Suprapubic skin (tissue), 4 donors: ENCODE results near the gene L3MBTL4. TPM values are rescaled to one million over a fixed set of nuclear protein-coding genes. Genes with fewer than 3 reads are reported as not detected.

Experiments
- DNase-seq, 2 donors: peaks; one replicate each; pipeline ENCODE4 v3.0.0-alpha.2; 2019; ENCODE audit warnings: low spot score in 2 of 2
- H3K27ac ChIP-seq: fragments of 200-600 bp; sonication (generic); one replicate; pipeline ENCODE4 v1.5.1; 2019
- H3K27me3 ChIP-seq: fragments of 200-600 bp; sonication (generic); one replicate; pipeline ENCODE4 v1.5.1; 2019
- H3K36me3 ChIP-seq: fragments of 200-600 bp; sonication (generic); one replicate; pipeline ENCODE4 v1.5.1; 2019
- H3K4me1 ChIP-seq: fragments of 200-600 bp; sonication (generic); one replicate; pipeline ENCODE4 v1.5.1; 2019
- H3K4me3 ChIP-seq: fragments of 200-600 bp; sonication (generic); one replicate; pipeline ENCODE4 v1.5.1; 2019; ENCODE audit warnings: mild to moderate bottlenecking
- H3K9me3 ChIP-seq: fragments of 200-600 bp; sonication (generic); one replicate; pipeline ENCODE4 v1.5.1; 2019
- EP300 ChIP-seq: sonication (generic); formaldehyde crosslinking; IDR thresholded peaks from one replicate; pipeline ENCODE4 v1.6.1; 2017; ENCODE audit warnings: antibody characterized with exemption
- POLR2A ChIP-seq, 2 donors: fragments of 450-650 bp; IDR thresholded peaks; one replicate each; pipeline ENCODE4 v1.6.1; 2017; ENCODE audit warnings: antibody characterized with exemption in 2 of 2, mild to moderate bottlenecking in 2 of 2, moderate library complexity in 2 of 2
- POLR2AphosphoS5 ChIP-seq, 3 donors: sonication (generic); formaldehyde crosslinking; IDR thresholded peaks; one replicate each; pipeline ENCODE4 v1.6.1; 2017; ENCODE audit warnings: antibody characterized with exemption in 3 of 3
- WGBS: methylation state at CpG from one replicate; pipeline ENCODE4 v1.1.5; 2018; 5-methylcytosine and 5-hydroxymethylcytosine counted together
- total RNA-seq, 4 donors: library from RNA; depleted of rRNA; stranded (reverse); fragments of >200 nt; gene quantifications; one replicate each; pipeline ENCODE4 v1.1.0, GENCODE V29; 2016
- TF ChIP-seq, protein P1 (sequence below), 2 donors: fragments of 200-600 bp in 1 of 2; fragments of 450-650 bp in 1 of 2; sonication (generic) in 1 of 2; IDR thresholded peaks; one replicate each; pipeline ENCODE4 v1.5.1; 2016 to 2019; ENCODE audit warnings: antibody characterized with exemption in 2 of 2, mild to moderate bottlenecking in 1 of 2, moderate library complexity in 1 of 2

The L3MBTL4 gene
- total RNA-seq, 4 donors from 2014 or later = 11.9 to 29.9 (median 14.4) TPM

DNA sequence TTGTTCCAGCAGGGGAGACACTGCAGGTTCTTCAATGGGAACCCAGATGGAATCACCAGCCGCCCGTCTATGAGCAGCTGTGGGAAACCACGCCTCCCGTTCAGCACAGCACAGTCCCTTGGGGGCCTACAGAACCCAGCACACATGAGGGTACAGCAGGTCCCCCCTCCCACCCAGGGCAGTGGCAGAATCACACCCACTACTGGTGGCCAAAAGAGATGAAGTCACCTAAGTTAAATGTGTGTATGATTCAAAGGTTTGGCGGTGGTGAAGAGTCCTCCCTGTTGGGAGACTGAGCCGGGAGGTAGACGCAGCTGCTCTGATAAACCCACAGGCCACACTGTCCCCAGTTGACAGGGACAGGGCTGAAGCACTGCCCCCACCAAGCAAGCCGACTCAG is 44.3 kb downstream of the L3MBTL4 start:
- no peak for TF ChIP-seq EP300
- Histone ChIP-seq H3K27ac (no peak overlapping the region), H3K36me3 (no peaks in the 10 kb centered on the region), H3K9me3 (no peaks in the 10 kb centered on the region), H3K27me3 (no peaks in the 10 kb centered on the region), H3K4me1 (peaks cover 12% of the 10 kb centered on the region), H3K4me3 (no peak overlapping the region)
- DNase-seq = no peak
- WGBS = 78% methylated on average over 8 of the region's 8 CpGs

DNA sequence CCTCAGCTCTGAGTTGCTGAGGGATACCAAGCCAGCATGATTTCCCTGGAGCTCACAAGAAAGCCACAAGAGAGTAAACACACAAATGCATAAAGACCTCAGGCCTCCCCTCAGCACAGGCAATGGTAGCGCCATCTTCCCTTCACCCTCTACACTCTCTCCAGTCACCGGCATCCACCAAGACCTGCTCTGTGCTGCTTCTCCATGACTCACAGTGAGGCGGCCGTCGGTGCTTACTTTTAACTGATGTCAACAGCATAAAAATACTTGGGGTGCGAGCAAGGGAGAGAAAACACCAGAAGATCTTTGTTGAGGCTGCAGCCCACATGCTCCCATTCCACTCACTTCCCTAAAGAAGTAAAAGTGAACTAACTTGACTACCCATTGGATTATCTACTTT is 46.7 kb downstream of the L3MBTL4 start:
- no peak for TF ChIP-seq EP300
- no peak for TF ChIP-seq POLR2A (IDR thresholded peaks at IDR 0.05)
- 99% methylated on average over 6 of the region's 6 CpGs for WGBS
- no peaks in the 10 kb centered on the region for H3K27me3 ChIP-seq

DNA sequence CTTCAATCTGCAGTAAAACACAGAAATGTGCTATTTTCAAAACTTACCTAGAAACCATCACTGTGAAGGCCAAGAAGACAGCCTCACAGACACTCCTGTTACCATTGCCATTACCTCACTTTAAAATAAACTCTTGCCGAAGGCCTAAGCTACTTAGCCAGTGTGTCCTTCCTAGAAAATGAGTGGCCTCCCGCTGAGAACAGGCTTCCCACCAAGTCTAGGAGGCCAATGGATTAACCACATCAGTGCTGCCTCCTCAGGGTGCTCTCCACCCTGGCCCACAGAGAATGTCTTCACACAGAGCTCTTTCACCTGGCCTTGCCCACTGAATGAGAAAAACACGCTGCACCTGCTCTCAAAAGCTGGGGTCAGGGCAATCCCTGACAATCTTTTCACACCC is 47.5 kb downstream of the L3MBTL4 start:
- H3K36me3 ChIP-seq = no peaks in the 10 kb centered on the region
- no peaks in the 10 kb centered on the region for H3K27me3 ChIP-seq
- DNase-seq = no peak
- TF ChIP-seq POLR2AphosphoS5 (IDR thresholded peaks at IDR 0.05) = no peak
- H3K4me1 ChIP-seq = peaks cover 15% of the 10 kb centered on the region
- no peak overlapping the region for H3K27ac ChIP-seq
- no peak overlapping the region for H3K4me3 ChIP-seq
- 74% methylated on average over 3 of the region's 3 CpGs for WGBS
- no peaks in the 10 kb centered on the region for H3K9me3 ChIP-seq

More for the DNA sequence above, 46.7 kb downstream of the L3MBTL4 start:
- Histone ChIP-seq H3K36me3 (no peaks in the 10 kb centered on the region), H3K4me1 (peaks cover 15% of the 10 kb centered on the region), H3K4me3 (no peak overlapping the region), H3K27ac (no peak overlapping the region), H3K9me3 (no peaks in the 10 kb centered on the region)
- no peak for DNase-seq

DNA sequence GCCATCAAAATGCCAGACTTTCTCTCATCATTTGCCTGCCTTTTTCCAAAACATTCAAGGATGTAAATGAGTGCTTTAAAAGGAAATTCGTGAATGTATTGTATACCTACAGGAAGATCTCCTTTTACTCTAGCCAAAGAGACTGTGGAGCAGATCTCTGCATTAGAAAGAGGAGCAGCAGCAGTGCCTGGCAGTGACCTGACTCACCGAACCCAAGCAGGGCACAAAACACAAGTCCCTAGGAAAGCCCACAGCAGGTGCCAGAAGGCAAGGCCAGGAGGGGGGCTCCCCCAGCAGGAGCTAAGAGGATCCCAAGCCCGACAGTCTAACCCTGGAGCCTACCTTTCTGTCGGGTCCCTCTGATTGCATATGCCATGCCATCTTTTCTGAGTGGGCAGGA is 47.9 kb downstream of the L3MBTL4 start:
- H3K36me3 ChIP-seq = no peaks in the 10 kb centered on the region
- H3K4me3 ChIP-seq = no peak overlapping the region
- 43% methylated on average over 2 of the region's 4 CpGs for WGBS
- no peaks in the 10 kb centered on the region for H3K9me3 ChIP-seq
- H3K27me3 ChIP-seq = no peaks in the 10 kb centered on the region
- TF ChIP-seq EP300 (no peak), POLR2A (IDR thresholded peaks at IDR 0.05) (no peak), POLR2AphosphoS5 (IDR thresholded peaks at IDR 0.05) (no peak)
- H3K27ac ChIP-seq = no peak overlapping the region
- H3K4me1 ChIP-seq = peaks cover 15% of the 10 kb centered on the region
- no peak for DNase-seq

GRCh38 chr18:6365385-6365784 is 49.3 kb downstream of the L3MBTL4 start:
- H3K27me3 ChIP-seq = no peaks in the 10 kb centered on the region
- H3K4me3 ChIP-seq = no peak overlapping the region
- H3K4me1 ChIP-seq = peaks cover 10% of the 10 kb centered on the region
- no peak overlapping the region for H3K27ac ChIP-seq
- no peak for TF ChIP-seq POLR2AphosphoS5 (IDR thresholded peaks at IDR 0.05)
- TF ChIP-seq, protein P1, sequence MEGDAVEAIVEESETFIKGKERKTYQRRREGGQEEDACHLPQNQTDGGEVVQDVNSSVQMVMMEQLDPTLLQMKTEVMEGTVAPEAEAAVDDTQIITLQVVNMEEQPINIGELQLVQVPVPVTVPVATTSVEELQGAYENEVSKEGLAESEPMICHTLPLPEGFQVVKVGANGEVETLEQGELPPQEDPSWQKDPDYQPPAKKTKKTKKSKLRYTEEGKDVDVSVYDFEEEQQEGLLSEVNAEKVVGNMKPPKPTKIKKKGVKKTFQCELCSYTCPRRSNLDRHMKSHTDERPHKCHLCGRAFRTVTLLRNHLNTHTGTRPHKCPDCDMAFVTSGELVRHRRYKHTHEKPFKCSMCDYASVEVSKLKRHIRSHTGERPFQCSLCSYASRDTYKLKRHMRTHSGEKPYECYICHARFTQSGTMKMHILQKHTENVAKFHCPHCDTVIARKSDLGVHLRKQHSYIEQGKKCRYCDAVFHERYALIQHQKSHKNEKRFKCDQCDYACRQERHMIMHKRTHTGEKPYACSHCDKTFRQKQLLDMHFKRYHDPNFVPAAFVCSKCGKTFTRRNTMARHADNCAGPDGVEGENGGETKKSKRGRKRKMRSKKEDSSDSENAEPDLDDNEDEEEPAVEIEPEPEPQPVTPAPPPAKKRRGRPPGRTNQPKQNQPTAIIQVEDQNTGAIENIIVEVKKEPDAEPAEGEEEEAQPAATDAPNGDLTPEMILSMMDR (IDR thresholded peaks at IDR 0.05) = no peak
- no peak for TF ChIP-seq EP300
- no peak for TF ChIP-seq POLR2A (IDR thresholded peaks at IDR 0.05)
- H3K9me3 ChIP-seq = no peaks in the 10 kb centered on the region
- H3K36me3 ChIP-seq = no peaks in the 10 kb centered on the region
- DNase-seq = no peak

GRCh38 chr18:6363216-6363615 is 51.5 kb downstream of the L3MBTL4 start:
- WGBS = 89% methylated on average over 7 of the region's 7 CpGs

DNA sequence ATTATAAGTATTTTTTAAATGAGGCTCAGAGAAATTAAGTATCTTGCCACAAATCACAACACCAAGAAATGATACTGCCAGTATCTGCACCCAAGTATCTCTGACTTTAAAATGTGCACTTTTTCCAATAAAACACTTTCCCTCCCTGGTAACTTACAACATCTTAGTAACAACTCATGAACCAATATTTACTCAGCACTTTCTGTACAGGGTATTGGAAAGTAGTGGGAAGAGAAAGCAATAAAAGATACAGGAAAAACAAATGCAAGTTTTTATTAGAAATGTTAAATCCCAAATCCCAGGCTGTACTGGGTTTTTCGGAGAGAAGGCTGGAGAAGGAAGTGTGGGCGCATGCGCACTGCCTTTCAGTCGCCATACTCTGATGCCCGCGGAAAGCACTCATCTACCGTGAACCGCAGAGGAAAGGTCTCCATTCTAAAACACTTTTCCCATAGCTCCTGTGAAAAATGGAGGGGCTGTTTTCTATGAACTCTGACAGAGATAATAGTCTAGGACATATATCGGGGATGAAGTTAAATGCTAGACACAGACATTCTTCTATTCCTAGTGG is 52.1 kb downstream of the L3MBTL4 start:
- Histone ChIP-seq H3K27me3 (no peaks in the 10 kb centered on the region), H3K4me3 (no peak overlapping the region), H3K4me1 (peaks cover 10% of the 10 kb centered on the region), H3K36me3 (no peaks in the 10 kb centered on the region), H3K27ac (no peak overlapping the region), H3K9me3 (no peaks in the 10 kb centered on the region)
- WGBS = 96% methylated on average over 9 of the region's 9 CpGs
- no peak for DNase-seq
- no peak for TF ChIP-seq EP300
- no peak for TF ChIP-seq POLR2A (IDR thresholded peaks at IDR 0.05)
- TF ChIP-seq, protein P1 (IDR thresholded peaks at IDR 0.05) = no peak
- no peak for TF ChIP-seq POLR2AphosphoS5 (IDR thresholded peaks at IDR 0.05)

More at GRCh38 chr18:6363216-6363615, 51.5 kb downstream of the L3MBTL4 start:
- Histone ChIP-seq H3K27me3 (no peaks in the 10 kb centered on the region), H3K9me3 (no peaks in the 10 kb centered on the region), H3K4me1 (peaks cover 10% of the 10 kb centered on the region), H3K36me3 (no peaks in the 10 kb centered on the region), H3K27ac (no peak overlapping the region), H3K4me3 (no peak overlapping the region)
- DNase-seq = no peak
- TF ChIP-seq POLR2AphosphoS5 (IDR thresholded peaks at IDR 0.05) (no peak), EP300 (no peak), POLR2A (IDR thresholded peaks at IDR 0.05) (no peak)
- TF ChIP-seq, protein P1 (IDR thresholded peaks at IDR 0.05) = no peak
